LNCaP clone FGC (cell line): ENCODE data around the gene TSR1.

Experiments
- DNase-seq: peaks from one replicate; pipeline ENCODE4 v3.0.0-alpha.2; 2011; ENCODE audit warnings: low read depth
- H3K4me3 ChIP-seq: 2 replicates; pipeline ENCODE4 v1.5.1; 2011; ENCODE audit warnings: mild to moderate bottlenecking, low read depth, low read length, control low read depth
- TF ChIP-seq, protein P1 (sequence below): IDR thresholded peaks from 2 replicates; pipeline ENCODE4 v1.5.1; 2012; ENCODE audit warnings: mild to moderate bottlenecking; ENCODE audit not compliant: control insufficient read depth, insufficient read depth; ENCODE audit errors: extremely low read depth

Gene TSR1

DNA sequence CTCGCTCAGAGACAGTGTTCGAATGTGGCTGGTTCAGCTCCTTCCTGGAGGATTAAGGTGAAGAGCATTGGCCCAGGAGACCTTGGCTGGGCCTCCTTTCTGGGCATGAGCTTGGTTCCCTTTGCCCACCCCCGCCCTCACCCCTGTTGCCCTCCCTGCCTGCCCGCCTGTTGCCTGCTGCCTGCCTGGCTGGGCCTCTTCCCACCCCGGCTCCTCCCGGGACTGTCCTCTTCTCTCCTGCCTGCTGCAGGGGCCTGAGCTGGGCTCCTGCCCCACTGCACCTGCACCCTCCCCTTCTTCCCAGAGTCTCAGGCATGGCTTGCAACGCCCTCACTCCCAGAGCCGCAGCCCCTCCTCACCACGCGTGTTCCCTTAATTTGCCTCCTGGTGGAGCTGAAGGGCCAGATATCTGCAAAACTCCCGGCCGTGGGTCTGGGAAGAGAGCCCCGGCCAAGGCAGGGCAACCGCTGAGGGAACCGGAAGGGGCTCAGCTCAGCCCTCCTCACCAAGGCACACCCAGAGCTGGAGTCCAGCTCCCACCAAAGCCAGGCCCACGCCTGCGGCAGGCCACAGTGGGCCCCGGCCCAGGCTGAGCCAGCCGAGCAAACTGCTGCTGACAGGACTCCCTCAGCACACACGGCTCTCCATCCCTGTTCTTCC is 33.4 kb upstream of the TSR1 start:
- H3K4me3 ChIP-seq = no peak overlapping the region
- no peak for DNase-seq
- TF ChIP-seq, protein P1, sequence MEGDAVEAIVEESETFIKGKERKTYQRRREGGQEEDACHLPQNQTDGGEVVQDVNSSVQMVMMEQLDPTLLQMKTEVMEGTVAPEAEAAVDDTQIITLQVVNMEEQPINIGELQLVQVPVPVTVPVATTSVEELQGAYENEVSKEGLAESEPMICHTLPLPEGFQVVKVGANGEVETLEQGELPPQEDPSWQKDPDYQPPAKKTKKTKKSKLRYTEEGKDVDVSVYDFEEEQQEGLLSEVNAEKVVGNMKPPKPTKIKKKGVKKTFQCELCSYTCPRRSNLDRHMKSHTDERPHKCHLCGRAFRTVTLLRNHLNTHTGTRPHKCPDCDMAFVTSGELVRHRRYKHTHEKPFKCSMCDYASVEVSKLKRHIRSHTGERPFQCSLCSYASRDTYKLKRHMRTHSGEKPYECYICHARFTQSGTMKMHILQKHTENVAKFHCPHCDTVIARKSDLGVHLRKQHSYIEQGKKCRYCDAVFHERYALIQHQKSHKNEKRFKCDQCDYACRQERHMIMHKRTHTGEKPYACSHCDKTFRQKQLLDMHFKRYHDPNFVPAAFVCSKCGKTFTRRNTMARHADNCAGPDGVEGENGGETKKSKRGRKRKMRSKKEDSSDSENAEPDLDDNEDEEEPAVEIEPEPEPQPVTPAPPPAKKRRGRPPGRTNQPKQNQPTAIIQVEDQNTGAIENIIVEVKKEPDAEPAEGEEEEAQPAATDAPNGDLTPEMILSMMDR = no peak

DNA sequence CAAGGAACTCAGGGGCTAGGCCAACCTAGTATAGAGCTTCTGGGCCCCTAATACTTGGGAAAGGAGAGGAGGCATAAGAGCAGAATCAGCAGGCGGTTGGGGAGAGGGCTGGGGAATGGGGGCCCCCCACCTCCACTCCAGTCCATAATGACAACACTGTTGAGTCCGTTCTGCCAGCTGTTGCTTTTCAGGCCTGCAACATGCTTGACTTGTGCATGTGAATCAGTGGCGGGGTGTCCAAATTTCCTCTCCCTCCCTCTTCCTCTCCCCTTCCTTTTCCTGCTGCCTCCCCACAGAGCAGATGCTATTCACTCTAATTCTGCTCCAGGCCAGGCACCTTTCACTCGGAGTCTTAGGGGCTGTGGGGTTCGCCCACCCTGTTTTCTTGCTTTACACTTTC is 32.8 kb upstream of the TSR1 start:
- DNase-seq = no peak
- H3K4me3 ChIP-seq = no peak overlapping the region
- TF ChIP-seq, protein P1 = no peak

DNA sequence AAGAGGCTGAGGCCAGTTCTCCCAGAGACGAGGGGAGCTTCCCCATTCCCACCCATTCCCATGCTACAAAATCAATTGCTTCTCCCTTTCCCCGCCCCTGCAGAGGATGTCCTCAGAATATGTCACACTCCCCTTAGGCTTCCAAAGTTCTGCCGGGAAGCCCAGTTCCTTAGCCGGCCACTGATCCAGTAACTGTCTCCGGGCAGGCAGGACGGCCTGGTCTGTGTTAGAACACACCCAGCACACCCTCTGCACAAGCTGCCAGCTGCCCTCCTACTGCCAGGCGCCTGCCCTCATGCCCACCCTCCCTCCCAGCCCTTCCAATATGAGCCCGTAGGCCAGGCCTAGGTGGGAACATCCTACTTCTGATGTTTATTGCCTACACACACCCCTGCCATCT is 32.1 kb upstream of the TSR1 start:
- no peak overlapping the region for H3K4me3 ChIP-seq
- TF ChIP-seq, protein P1 = no peak
- DNase-seq = no peak

DNA sequence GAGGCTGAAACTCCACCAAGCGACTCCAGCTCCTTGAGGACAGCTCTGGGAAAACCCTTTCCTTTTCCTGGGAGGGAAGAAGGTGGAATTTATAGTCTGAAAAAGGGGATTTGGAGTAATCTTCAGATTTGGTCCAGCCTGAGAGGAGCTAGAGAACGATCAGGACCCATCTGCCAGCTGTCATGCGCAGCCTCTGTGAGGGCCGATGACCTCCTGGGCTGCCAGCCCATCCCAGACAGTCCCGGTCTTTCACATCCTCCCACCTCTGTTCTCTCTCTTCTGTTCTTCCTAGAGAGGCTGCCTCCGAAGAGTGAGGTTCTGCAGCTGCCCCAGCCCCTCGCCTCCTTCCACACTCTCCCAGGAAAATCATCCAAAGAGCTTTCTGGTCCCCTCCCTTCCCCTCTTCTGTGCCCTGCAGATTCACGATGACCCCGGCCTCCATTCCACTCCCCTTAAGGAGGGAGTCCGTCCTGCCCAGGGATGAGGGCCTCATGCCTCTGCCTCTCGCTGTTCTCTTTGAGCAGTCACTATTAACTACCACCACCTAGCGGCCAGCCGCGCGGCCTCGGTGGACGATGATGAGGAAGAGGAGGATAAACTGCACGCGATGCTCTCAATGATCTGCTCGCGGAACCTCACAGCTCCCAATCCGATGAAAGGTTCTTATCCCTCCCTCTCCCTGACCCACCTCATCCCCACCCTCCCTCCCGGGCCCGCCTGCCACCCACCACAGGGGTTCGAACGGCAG is 30.7 kb upstream of the TSR1 start:
- H3K4me3 ChIP-seq = no peak overlapping the region
- DNase-seq = no peak
- TF ChIP-seq, protein P1 = peak; percentile 32; the same call in 1 of the 2 replicates

DNA sequence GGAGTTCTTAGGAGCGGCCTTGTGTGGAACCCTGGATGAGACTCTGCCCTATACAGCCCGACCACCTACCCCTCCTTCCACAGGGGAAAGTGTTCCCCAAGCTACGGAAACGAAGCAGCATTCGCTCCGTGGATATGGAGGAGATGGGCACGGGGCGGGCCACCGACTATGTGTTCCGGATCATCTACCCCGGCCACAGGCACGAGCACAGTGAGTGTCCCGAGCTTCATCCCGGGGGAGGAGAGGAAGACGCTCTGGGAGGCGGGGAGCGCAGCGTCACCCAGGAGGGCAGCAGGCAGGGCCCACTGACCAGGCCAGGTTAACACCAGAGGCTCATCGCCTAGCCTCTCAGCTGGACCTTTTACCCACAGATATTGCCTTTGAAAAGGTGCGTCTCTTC is 28.9 kb upstream of the TSR1 start:
- no peak for DNase-seq
- TF ChIP-seq, protein P1 = no peak
- no peak overlapping the region for H3K4me3 ChIP-seq

DNA sequence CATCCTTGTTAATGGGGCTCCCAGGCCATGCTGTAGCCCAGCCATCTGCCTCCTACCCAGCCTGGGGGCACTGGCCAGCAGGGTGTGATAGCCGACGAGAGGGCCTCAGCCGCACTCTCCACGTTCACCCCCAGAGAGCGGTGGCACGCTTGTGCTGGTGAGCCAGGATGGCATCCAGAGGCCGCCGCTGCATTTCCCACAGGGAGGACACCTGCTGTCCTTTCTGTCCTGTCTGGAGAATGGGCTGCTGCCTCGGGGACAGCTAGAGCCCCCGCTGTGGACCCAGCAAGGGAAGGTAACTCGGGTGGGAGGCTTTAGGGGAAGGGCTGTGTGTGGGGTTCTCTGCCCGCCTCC is 28.5 kb upstream of the TSR1 start:
- TF ChIP-seq, protein P1 = no peak
- H3K4me3 ChIP-seq = no peak overlapping the region
- DNase-seq = no peak
